T-helper 17 cell (primary cell): ENCODE data around the gene TBX18. TPM values are rescaled to one million over a fixed set of nuclear protein-coding genes. Genes with fewer than 3 reads are reported as not detected.

Experiments used
- ATAC-seq: fragments of 150-1000 bp; cut with Tn5 transposase; 2 replicates; pipeline ENCODE4 v1.10.0; 2021; ENCODE audit warnings: mild to moderate bottlenecking, moderate library complexity
- DNase-seq, 3 donors: peaks; one replicate each; pipeline versions ENCODE4 v3.0.0 to v3.0.0-alpha.2; 2020 to 2021
- H3K9me3 ChIP-seq: one replicate; pipeline ENCODE4 v1.7.0; 2013; ENCODE audit warnings: low read length, mild to moderate bottlenecking; ENCODE audit not compliant: control insufficient read depth, poor library complexity, severe bottlenecking
- H3K27ac Mint-ChIP-seq: one replicate; pipeline ENCODE4 v1.8.0; 2022; ENCODE audit warnings: mild to moderate bottlenecking, moderate library complexity, mixed read lengths
- H3K27me3 Mint-ChIP-seq: one replicate; pipeline ENCODE4 v1.8.0; 2022; ENCODE audit warnings: mixed read lengths
- H3K36me3 Mint-ChIP-seq: one replicate; pipeline ENCODE4 v1.8.0; 2022; ENCODE audit warnings: low read depth, mixed read lengths
- H3K4me1 Mint-ChIP-seq: one replicate; pipeline ENCODE4 v1.8.0; 2022; ENCODE audit warnings: mild to moderate bottlenecking, mixed read lengths
- H3K4me3 Mint-ChIP-seq: one replicate; pipeline ENCODE4 v1.8.0; 2022; ENCODE audit warnings: mild to moderate bottlenecking, moderate library complexity, mixed read lengths
- total RNA-seq, 4 donors: library from RNA in 2 of 4; stranded (reverse) in 2 of 4; gene quantifications; one replicate each; pipeline ENCODE4 v1.2.3 and lab custom pipeline; 2022 to 2026

TBX18 gene
- total RNA-seq, 2 donors from 2014 or later, result not detected

GRCh38 chr6:84665401-84665800 is 99.0 kb downstream of the TBX18 start:
- H3K27ac Mint-ChIP-seq, result no peak overlapping the region
- no peak for ATAC-seq
- no peaks in the 10 kb centered on the region for H3K9me3 ChIP-seq
- no peak overlapping the region for H3K4me3 Mint-ChIP-seq
- no peaks in the 10 kb centered on the region for H3K27me3 Mint-ChIP-seq
- DNase-seq, result no peak
- H3K4me1 Mint-ChIP-seq, result no peaks in the 10 kb centered on the region
- no peaks in the 10 kb centered on the region for H3K36me3 Mint-ChIP-seq

- Mint-ChIP-seq H3K27me3 (no peaks in the 10 kb centered on the region), H3K4me3 (no peak overlapping the region), H3K36me3 (no peaks in the 10 kb centered on the region), H3K4me1 (no peaks in the 10 kb centered on the region), H3K27ac (no peak overlapping the region)
- no peaks in the 10 kb centered on the region for H3K9me3 ChIP-seq
- DNase-seq (no peak), ATAC-seq (no peak)
These were observed 100.5 kb downstream of the TBX18 start for GRCh38 chr6:84663866-84664265.

- no peaks in the 10 kb centered on the region for H3K36me3 Mint-ChIP-seq
- H3K4me1 Mint-ChIP-seq, result no peaks in the 10 kb centered on the region
- no peaks in the 10 kb centered on the region for H3K27me3 Mint-ChIP-seq
- ATAC-seq (no peak), DNase-seq (no peak)
- no peak overlapping the region for H3K27ac Mint-ChIP-seq
- H3K9me3 ChIP-seq, result no peaks in the 10 kb centered on the region
- no peak overlapping the region for H3K4me3 Mint-ChIP-seq
These were observed 106.9 kb downstream of the TBX18 start for GRCh38 chr6:84657486-84657885.

- ATAC-seq, result no peak
- Mint-ChIP-seq H3K36me3 (no peaks in the 10 kb centered on the region), H3K4me1 (no peaks in the 10 kb centered on the region), H3K27me3 (no peaks in the 10 kb centered on the region), H3K27ac (no peak overlapping the region), H3K4me3 (no peak overlapping the region)
- DNase-seq, result no peak
- H3K9me3 ChIP-seq, result no peaks in the 10 kb centered on the region
These were observed 107.4 kb downstream of the TBX18 start for GRCh38 chr6:84657025-84657424.

GRCh38 chr6:84653027-84653551 is 111.3 kb downstream of the TBX18 start:
- Mint-ChIP-seq H3K36me3 (no peaks in the 10 kb centered on the region), H3K4me3 (no peak overlapping the region), H3K27me3 (no peaks in the 10 kb centered on the region), H3K4me1 (no peaks in the 10 kb centered on the region), H3K27ac (no peak overlapping the region)
- no peaks in the 10 kb centered on the region for H3K9me3 ChIP-seq
- DNase-seq (no peak), ATAC-seq (no peak)

GRCh38 chr6:84652356-84653026 is 111.9 kb downstream of the TBX18 start:
- no peak for ATAC-seq
- H3K27me3 Mint-ChIP-seq, result no peaks in the 10 kb centered on the region
- H3K4me3 Mint-ChIP-seq, result no peak overlapping the region
- H3K36me3 Mint-ChIP-seq, result no peaks in the 10 kb centered on the region
- H3K4me1 Mint-ChIP-seq, result no peaks in the 10 kb centered on the region
- no peak overlapping the region for H3K27ac Mint-ChIP-seq
- DNase-seq, result no peak
- H3K9me3 ChIP-seq, result no peaks in the 10 kb centered on the region

GRCh38 chr6:84651583-84651982 is 112.8 kb downstream of the TBX18 start:
- H3K27ac Mint-ChIP-seq, result no peak overlapping the region
- no peaks in the 10 kb centered on the region for H3K4me1 Mint-ChIP-seq
- no peaks in the 10 kb centered on the region for H3K36me3 Mint-ChIP-seq
- H3K9me3 ChIP-seq, result no peaks in the 10 kb centered on the region
- H3K27me3 Mint-ChIP-seq, result no peaks in the 10 kb centered on the region
- no peak for DNase-seq
- ATAC-seq, result no peak
- H3K4me3 Mint-ChIP-seq, result no peak overlapping the region

GRCh38 chr6:84648444-84648843 is 116.0 kb downstream of the TBX18 start:
- H3K27ac Mint-ChIP-seq, result no peak overlapping the region
- H3K4me1 Mint-ChIP-seq, result no peaks in the 10 kb centered on the region
- H3K9me3 ChIP-seq, result no peaks in the 10 kb centered on the region
- no peak overlapping the region for H3K4me3 Mint-ChIP-seq
- ATAC-seq, result no peak
- no peaks in the 10 kb centered on the region for H3K36me3 Mint-ChIP-seq
- no peaks in the 10 kb centered on the region for H3K27me3 Mint-ChIP-seq
- DNase-seq, result no peak

GRCh38 chr6:84645563-84646266 is 118.7 kb downstream of the TBX18 start:
- Mint-ChIP-seq H3K4me1 (no peaks in the 10 kb centered on the region), H3K4me3 (no peak overlapping the region), H3K36me3 (no peaks in the 10 kb centered on the region), H3K27me3 (no peaks in the 10 kb centered on the region), H3K27ac (no peak overlapping the region)
- DNase-seq, result no peak
- ATAC-seq, result no peak
- no peaks in the 10 kb centered on the region for H3K9me3 ChIP-seq

GRCh38 chr6:84645000-84645399 is 119.4 kb downstream of the TBX18 start:
- no peak overlapping the region for H3K27ac Mint-ChIP-seq
- no peak for ATAC-seq
- H3K27me3 Mint-ChIP-seq, result no peaks in the 10 kb centered on the region
- no peaks in the 10 kb centered on the region for H3K36me3 Mint-ChIP-seq
- H3K4me1 Mint-ChIP-seq, result no peaks in the 10 kb centered on the region
- H3K9me3 ChIP-seq, result no peaks in the 10 kb centered on the region
- DNase-seq, result no peak
- no peak overlapping the region for H3K4me3 Mint-ChIP-seq

- Mint-ChIP-seq H3K4me1 (no peaks in the 10 kb centered on the region), H3K4me3 (no peak overlapping the region), H3K27me3 (no peaks in the 10 kb centered on the region), H3K36me3 (no peaks in the 10 kb centered on the region), H3K27ac (no peak overlapping the region)
- DNase-seq, result no peak
- H3K9me3 ChIP-seq, result no peaks in the 10 kb centered on the region
- ATAC-seq, result no peak
These were observed 120.6 kb downstream of the TBX18 start for GRCh38 chr6:84643778-84644177.

GRCh38 chr6:84641076-84641475 is 123.3 kb downstream of the TBX18 start:
- no peaks in the 10 kb centered on the region for H3K9me3 ChIP-seq
- no peak for DNase-seq
- Mint-ChIP-seq H3K4me3 (no peak overlapping the region), H3K4me1 (no peaks in the 10 kb centered on the region), H3K27me3 (no peaks in the 10 kb centered on the region), H3K36me3 (no peaks in the 10 kb centered on the region), H3K27ac (no peak overlapping the region)
- no peak for ATAC-seq

GRCh38 chr6:84639396-84639795 is 125.0 kb downstream of the TBX18 start:
- H3K9me3 ChIP-seq, result no peaks in the 10 kb centered on the region
- no peak overlapping the region for H3K27ac Mint-ChIP-seq
- no peaks in the 10 kb centered on the region for H3K4me1 Mint-ChIP-seq
- DNase-seq (no peak), ATAC-seq (no peak)
- no peaks in the 10 kb centered on the region for H3K36me3 Mint-ChIP-seq
- no peaks in the 10 kb centered on the region for H3K27me3 Mint-ChIP-seq
- no peak overlapping the region for H3K4me3 Mint-ChIP-seq

- DNase-seq, result no peak
- Mint-ChIP-seq H3K27me3 (no peaks in the 10 kb centered on the region), H3K27ac (no peak overlapping the region), H3K4me3 (no peak overlapping the region), H3K4me1 (no peaks in the 10 kb centered on the region), H3K36me3 (no peaks in the 10 kb centered on the region)
- ATAC-seq, result no peak
- H3K9me3 ChIP-seq, result no peaks in the 10 kb centered on the region
These were observed 126.1 kb downstream of the TBX18 start for GRCh38 chr6:84638286-84638685.
